Activated CD8-positive, alpha-beta memory T cell treated with anti-CD3 and anti-CD28 coated beads for 24 hours (primary cell): ENCODE results near the gene RCSD1.
A peak's percentile ranks its signal among the peaks of the same experiment; 100 is the strongest.

Experiments used
- DNase-seq: peaks from one replicate; pipeline ENCODE4 v3.0.0-alpha.2; 2020

Gene RCSD1

GRCh38 chr1:167618789-167619188, 11.2 kb upstream of the RCSD1 start:
- DNase-seq, result no peak

GRCh38 chr1:167620002-167620401, 10.0 kb upstream of the RCSD1 start:
- no peak for DNase-seq

GRCh38 chr1:167621780-167622313, 8.2 kb upstream of the RCSD1 start:
- peak; percentile 37 for DNase-seq

GRCh38 chr1:167623951-167624350, 6.1 kb upstream of the RCSD1 start:
- no peak for DNase-seq

- no peak for DNase-seq
These were observed 4.8 kb upstream of the RCSD1 start for GRCh38 chr1:167625040-167625823.

GRCh38 chr1:167627615-167627864, 2.5 kb upstream of the RCSD1 start:
- DNase-seq, result no peak

- peak; percentile 90 for DNase-seq
These were observed 2.0 kb upstream of the RCSD1 start for GRCh38 chr1:167627865-167628641.

- no peak for DNase-seq
These were observed 1.1 kb upstream of the RCSD1 start for GRCh38 chr1:167628741-167629515.

- DNase-seq, result peak; percentile 80
These were observed 745 bp downstream of the RCSD1 start for GRCh38 chr1:167630568-167631385.

- DNase-seq, result no peak
These were observed 1.4 kb downstream of the RCSD1 start for GRCh38 chr1:167631386-167631935.

GRCh38 chr1:167631936-167632614, 2.0 kb downstream of the RCSD1 start:
- DNase-seq, result no peak

GRCh38 chr1:167633258-167633944, 3.4 kb downstream of the RCSD1 start:
- no peak for DNase-seq

- DNase-seq, result no peak
These were observed 4.4 kb downstream of the RCSD1 start for GRCh38 chr1:167634435-167634834.

- no peak for DNase-seq
These were observed 5.2 kb downstream of the RCSD1 start for GRCh38 chr1:167635156-167635648.

GRCh38 chr1:167635941-167636340, 5.9 kb downstream of the RCSD1 start:
- peak; percentile 43 for DNase-seq

GRCh38 chr1:167638064-167638463, 8.0 kb downstream of the RCSD1 start:
- no peak for DNase-seq

- DNase-seq, result peak; percentile 50
These were observed 10.0 kb downstream of the RCSD1 start for GRCh38 chr1:167640051-167640450.

GRCh38 chr1:167641786-167642500, 11.9 kb downstream of the RCSD1 start:
- peak; percentile 55 for DNase-seq

GRCh38 chr1:167642501-167642826, 12.4 kb downstream of the RCSD1 start:
- DNase-seq, result peak; percentile 37

- DNase-seq, result peak; percentile 30
These were observed 13.4 kb downstream of the RCSD1 start for GRCh38 chr1:167643441-167643840.
